Glomerular endothelial cell (primary cell): ENCODE results near the gene ADAMTSL1. TPM values are rescaled to one million over a fixed set of nuclear protein-coding genes. Genes with fewer than 3 reads are reported as not detected.

Source experiments
- DNase-seq: peaks from one replicate; pipeline ENCODE4 v3.0.0-alpha.2; 2011; ENCODE audit warnings: low read depth, low spot score; ENCODE audit errors: extremely low read depth
- total RNA-seq: library from RNA; depleted of rRNA; stranded (reverse); fragments of >200 nt; gene quantifications from 2 replicates; pipeline ENCODE4 v1.2.3, GENCODE V29; 2015

The ADAMTSL1 gene
- total RNA-seq, 1 donor from 2014 or later, result 17.2 TPM

DNA sequence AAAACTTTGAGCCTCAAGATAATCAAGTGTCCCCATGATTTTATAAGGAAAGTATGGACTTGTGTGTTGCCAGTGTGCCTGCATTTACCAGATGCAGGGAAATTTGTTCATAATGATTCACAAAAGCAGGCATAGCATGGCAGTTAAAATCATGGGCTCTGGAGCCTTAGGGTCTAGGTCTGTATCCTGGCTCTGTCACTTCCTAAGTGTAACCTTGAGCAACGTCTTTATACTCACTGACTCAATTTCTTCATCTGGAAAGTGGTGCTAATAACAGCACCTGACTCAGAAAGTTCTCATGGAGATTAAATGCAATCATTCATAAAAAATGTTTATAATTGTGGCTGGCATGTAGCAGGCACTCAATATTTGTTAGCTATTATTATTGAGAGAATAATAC lies 324.2 kb downstream of the ADAMTSL1 start:
- DNase-seq, result no peak

DNA sequence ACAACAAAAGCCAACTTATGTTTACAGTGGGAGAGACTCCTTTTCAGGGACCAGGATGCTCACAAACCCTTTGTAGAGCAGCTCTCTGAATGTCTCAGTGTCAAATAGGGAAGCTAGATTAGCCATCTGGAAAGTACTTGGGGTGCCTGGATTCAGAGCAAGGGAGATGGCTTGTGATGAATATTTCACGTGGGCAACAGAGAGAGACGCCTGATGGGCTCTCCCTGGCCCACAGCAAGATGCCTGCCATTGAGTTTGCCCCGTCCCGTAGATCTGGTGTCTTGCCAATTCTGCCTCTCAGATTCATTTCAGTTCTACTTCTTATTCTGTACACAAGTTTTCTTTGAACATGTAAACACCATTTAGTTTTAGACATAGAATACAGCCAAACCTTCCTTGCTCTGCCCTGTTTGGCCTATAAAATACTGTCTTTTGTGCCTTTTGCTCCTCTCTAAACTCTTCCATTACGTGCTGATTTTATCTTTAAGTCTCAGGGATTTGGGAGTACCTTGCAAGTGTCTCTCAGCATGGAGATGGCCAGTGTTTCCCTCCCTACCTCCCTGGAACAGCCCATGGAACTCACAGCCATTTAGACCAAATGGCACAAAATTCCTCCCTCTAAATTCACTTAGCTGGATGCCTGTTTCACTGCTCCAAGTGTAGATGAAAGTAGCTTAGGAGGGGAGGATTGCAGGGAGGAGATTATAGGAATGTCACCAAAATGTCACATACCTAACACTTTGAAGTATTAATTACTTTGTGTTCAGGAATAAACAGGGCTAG lies 324.7 kb downstream of the ADAMTSL1 start:
- no peak for DNase-seq

DNA sequence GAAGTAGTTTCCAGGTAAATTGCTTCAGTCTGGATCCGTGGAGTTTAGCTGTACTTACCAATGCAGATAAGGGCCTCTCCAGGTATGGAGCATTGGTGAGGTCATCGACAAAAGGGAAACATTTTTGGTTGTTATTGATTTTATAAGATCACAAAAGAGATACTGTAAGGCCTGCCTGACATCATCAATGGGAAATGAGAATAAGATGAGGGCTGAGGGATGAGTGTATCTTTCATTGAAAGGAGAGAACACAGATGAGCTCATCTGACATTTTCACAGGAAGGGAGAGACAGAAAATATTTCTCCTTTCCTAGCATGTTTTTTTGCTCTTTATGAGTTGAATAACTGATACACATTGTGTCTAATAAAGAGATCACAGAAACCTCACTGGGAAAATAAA lies 325.5 kb downstream of the ADAMTSL1 start:
- DNase-seq, result no peak

DNA sequence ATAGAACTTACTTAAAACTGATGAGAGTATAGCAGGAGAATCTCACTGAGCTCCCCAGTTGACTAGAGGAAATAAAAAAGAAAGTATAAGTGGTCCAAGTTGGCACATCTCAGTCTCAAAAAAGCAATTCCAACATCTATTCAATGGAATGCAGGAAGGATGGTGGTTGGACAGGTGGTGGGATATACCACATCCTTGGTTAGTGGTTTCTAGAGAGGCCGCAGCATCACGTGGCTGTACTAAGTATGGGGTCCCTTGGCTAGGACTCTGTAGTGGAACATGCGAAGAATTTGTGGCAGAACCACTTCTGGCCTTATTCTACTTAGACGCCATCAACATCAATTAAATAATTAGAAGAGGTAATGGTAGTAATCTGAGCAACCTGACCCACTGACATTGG lies 326.6 kb downstream of the ADAMTSL1 start:
- DNase-seq, result no peak

DNA sequence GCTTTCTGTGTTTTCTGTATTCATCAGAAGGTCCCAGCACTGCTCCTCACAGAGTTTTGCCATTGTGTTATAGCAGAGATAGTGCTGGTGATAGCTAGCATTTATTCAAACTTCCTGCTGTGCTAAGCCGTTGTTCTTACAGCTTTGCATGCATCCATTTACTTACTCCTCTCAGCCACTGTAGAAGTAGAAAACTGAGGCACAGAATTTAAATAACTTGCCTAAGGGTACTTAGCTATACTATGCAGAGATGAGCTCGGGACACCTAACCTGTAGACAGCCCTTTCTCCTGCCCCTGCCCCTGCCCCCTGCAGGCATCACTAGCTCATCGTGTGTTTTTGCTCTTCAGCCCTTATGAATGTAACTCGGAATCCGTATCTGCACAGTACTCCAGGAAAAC lies 331.4 kb downstream of the ADAMTSL1 start:
- no peak for DNase-seq

DNA sequence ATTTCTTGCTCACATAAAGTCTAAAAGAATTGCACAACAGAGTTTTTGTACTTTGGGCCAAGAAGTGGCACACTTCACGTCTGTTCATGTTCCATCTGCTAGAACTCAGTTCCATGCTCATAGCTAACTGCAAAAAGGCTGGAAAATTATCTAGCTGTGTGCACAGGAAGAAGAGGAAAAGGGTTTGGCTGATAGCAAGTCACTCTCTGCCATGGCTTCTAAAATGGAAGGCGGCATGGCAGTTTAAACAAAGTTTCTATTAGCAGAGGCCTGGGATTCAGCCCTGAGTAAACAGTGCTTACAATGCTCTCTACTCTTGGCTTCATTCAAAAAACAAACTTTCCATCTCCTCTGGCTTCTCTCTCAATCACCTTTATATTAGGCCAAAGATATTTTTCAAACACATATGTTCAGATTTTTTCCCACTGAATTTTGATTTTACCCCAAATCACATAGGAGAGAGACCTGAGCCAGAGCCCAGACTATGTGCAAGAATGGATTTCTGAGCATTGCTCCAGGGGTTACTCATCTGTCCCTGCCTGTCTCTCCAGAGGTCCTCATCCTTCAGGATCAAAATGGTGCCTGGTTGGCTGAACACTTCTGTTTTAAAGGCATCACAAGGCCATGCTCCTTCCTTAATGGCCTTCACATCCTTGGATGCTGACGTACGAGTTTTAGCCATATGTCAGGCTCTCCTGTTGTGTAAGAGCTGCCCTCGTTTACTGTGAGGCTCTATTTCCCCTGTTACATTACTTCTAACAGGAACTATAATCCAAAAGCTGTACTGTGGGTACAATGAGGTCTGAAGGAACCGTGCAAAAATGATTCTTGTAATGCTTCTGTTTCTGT lies 332.5 kb downstream of the ADAMTSL1 start:
- DNase-seq, result no peak

DNA sequence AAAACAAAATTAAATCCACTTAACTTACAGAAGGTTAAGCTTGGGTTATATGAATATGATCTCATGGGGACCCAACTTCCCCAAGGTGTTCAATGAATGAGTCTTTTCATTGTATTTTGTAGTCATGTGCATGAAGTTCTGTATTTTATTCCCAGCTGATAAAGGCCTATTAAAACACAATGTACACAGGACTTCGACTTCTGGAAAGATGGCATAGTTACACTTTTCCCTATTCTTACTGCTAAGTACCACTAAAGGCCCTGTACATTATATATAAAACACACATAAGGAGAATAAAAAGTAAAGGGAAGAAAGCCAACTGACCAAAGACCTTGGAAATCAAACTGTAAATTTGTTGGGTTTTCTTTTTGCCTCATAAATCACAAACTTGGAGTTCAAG lies 336.6 kb downstream of the ADAMTSL1 start:
- no peak for DNase-seq

DNA sequence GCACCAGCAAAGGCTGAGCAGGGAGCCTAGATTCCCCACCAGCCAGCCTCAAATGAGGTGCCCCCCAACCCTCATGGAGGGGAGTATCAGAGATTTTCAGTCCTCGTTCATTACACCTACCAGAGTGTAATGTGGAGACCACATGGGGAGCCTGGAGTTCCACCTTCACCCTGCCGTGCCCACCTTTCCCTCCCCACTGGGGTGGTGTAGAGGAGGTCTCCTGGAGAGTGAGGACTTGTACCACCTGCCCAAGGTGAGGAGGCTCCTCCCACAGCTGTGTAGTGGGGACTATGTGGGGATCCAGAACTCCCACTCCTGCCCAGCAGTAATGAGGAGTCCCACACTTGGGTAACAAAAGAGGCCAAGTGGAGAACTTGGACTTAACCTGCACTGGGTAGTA lies 337.2 kb downstream of the ADAMTSL1 start:
- no peak for DNase-seq

DNA sequence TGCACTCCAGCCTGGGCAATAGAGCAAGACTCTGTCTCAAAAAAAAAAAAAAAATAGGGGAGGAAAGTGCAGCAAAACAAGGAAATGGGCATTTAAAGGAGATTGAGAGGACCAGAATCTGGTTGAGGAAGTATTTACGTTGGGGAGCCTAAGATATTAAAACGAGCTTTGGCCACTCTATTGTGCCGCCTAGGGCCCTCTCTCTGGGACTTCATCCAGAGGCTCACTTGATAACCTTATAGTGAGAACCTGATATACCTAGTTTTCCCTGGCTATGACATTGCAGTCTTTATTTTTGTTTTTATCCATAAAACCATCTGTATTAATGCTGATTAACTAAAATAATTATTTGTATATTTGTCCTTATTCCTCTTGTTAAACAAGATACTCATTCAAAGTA lies 345.5 kb downstream of the ADAMTSL1 start:
- no peak for DNase-seq

DNA sequence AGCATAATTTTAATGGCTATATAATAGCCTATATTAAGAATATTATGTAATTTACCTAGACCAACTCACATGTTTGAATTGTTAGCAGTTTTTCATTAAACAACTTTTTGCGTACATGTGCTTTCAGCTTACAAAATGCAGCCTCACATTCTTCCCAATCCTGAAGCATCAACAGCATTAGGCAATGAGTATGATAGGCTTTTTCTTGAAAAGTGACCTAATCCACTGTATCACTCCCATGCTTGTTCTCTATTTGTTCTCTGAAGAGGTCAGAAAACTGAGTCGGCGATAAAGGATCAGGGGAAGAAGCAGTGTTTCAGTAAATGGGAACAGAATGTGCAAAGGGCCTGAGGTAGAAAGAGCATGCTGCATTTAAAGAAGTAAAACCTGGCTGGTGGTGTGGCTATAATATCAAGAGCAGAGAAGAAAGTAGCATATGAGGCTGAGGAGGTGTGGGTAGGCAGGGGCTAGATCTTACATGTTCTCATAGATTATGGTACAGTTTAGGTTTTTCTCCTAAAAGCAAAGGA lies 346.7 kb downstream of the ADAMTSL1 start:
- no peak for DNase-seq

DNA sequence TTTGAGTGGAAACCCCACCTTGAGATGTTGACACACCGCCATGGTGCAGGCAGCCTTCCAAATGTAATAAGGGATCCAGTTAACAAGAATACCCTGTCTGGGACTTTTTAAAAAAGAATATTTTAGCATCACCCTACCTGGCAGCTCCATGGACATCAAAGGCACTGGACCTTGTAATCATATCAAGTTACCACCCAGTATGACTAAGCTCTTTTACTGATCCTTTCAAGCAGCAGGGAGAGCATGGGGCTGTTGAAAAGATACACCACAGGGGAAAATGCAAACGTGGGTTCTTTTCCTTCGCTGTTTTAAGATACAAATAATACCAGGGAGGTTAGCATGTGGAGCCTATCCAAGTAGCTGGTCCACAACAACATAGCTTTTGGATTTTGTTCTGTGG lies 347.8 kb downstream of the ADAMTSL1 start:
- DNase-seq, result no peak

DNA sequence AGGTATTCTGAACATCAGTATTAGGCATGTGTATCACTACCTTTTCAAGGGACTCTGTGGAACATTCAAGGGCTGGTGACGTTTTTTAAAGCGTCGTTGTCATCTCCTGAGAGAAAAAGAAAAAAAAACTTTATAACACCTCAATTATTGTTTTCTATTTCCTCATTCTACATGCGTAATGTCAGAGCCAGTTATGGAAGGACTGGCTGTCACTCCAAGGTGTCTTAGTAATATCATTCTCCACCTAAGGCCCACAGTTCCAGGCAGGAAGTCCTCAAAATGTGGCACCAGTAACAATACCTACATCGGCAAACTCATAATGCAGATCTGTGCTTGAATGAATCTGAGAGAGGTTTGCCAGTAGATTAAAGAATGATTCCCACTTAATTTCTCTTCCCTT lies 348.9 kb downstream of the ADAMTSL1 start:
- no peak for DNase-seq

DNA sequence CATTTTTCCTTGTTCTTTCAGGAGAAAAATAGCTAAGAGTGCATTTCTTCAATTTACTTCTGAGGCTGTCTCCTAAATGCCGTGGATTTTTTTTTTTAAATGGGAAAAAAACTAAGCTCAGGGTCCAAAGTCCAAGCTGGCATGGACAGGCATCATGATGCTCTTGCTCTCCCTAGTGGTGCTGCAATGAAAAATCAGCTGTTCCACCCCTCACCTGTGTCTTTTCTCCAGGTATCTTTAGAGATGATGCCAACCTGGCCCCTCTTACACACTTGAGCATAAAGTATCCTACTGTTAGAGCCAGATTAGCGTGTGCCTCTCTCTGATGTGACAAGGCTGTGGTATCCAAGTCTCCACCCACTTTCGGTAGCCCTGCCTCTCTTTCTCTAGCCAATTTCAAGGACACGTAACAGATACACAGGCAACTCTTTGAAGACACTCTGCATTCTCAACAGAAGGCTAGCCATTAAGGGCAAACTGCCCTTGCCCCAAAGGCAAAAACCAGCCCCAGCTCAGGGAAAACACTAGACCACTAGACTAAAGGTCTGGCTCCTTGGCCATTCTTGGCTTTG lies 350.2 kb downstream of the ADAMTSL1 start:
- no peak for DNase-seq

DNA sequence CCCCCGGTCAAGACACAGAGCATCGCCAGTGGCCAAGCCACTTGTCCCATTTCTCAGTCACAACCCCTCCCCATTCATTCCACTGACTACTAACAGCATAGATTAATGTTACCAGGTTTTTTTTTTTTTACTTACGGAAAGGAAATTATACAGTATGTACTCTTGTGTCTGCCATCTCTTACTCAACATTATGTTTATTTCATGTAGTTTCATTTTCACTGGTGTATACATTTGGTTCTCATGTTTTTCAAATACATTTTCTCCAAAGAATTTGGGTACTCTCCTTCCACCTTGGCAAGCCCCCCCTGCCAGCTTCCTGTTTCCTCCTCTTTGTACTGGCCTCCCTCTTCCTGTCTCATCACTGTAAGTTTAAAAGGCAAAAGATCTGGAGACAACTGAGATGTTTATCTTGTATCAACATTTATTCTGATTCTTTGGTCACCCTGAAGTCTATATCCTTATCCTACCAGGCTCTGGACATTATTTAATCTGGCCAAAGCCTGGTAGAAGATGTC lies 351.8 kb downstream of the ADAMTSL1 start:
- no peak for DNase-seq

DNA sequence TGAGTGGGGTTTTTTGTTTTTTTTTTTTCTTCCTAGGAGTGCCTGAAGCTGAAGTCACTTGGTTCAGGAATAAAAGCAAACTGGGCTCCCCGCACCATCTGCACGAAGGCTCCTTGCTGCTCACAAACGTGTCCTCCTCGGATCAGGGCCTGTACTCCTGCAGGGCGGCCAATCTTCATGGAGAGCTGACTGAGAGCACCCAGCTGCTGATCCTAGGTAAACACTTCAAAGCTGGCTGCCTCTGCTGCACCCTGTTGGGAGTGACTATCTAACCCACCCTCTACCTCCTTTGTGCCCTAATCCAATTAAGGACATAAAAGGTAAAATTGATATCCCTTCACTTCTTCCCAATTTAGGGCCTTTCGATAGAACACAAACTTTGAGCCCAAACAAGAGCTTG lies 352.3 kb downstream of the ADAMTSL1 start:
- no peak for DNase-seq

DNA sequence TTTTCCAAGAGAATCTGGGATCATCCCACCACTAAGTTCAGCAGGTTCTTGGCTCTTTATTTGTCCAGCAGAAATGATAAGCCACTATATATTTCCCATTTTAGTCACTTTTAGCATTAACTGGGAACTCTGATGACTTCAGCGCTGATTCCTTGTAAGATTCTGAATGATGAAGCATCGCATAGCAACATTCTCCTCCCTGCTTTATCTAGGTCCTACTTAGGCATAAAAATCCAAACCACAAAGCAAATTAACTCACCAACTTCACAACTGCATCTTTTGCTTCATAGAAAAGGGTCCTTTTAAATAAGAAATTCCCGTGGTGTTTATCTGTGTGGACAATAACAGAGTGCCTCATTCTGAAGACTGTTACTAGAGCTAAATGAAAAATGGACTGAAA lies 355.1 kb downstream of the ADAMTSL1 start:
- no peak for DNase-seq

DNA sequence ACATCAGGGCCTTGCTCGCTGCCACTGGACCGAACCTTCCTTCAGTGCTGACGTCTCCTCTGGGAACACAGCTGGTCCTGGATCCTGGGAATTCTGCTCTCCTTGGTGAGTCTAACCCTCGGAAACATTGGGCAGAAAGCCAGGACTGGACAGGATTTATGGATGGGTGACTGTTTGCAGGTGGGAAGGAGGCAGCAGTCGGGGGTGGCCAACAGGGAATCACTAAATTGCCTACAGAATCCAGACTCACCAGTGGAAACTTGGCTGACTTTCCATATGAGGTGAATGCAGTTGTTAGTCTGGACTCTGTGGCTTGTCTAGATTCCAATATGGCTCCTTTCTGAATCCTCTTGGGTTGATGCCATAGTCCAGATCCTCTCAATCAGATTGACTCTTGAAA lies 355.9 kb downstream of the ADAMTSL1 start:
- no peak for DNase-seq

DNA sequence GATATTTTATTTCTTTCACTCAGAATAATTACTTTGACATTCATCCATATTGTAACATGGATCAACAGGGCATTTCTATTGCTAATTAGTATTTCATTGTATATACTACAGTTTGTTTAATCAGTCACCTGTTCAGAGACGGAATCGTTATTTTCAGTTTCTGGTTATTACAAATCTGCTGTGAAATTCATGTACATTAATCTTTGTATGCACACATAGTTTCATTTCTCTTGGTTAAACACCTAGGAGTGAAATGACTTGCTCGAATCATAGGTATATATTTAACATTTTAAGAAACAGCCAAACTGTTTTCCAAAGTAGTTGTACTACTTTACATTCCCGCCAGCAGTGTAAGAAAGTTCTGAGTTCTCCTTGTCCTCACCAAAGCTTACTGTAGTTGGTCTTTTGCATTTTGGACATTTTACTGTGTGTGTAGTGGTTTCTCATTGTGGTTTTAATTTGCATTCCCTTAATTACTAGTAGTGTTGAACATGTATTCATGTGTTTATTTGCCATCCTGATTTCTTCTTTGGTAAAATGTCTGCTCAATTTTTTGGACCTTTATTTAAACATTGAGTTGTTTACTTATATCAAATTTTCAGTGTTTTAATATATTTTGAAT lies 360.9 kb downstream of the ADAMTSL1 start:
- no peak for DNase-seq

DNA sequence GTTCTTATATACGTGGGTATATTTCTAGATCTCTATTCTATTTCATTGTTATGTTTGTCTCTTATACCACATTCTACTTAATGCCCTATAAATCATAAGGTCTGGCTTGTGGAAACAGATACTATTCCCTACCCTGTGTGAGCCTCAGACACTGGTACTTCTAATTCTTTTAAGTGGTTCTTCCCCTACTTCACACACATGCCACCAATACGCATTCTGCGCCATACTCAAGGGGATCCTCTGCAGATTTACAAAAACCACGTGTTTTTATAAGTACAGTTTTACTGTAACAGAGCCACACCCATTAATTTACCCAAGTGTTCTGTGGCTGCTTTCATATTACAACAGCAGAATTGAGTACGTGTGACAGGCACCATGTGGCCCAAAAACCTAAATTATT lies 363.4 kb downstream of the ADAMTSL1 start:
- DNase-seq, result no peak

DNA sequence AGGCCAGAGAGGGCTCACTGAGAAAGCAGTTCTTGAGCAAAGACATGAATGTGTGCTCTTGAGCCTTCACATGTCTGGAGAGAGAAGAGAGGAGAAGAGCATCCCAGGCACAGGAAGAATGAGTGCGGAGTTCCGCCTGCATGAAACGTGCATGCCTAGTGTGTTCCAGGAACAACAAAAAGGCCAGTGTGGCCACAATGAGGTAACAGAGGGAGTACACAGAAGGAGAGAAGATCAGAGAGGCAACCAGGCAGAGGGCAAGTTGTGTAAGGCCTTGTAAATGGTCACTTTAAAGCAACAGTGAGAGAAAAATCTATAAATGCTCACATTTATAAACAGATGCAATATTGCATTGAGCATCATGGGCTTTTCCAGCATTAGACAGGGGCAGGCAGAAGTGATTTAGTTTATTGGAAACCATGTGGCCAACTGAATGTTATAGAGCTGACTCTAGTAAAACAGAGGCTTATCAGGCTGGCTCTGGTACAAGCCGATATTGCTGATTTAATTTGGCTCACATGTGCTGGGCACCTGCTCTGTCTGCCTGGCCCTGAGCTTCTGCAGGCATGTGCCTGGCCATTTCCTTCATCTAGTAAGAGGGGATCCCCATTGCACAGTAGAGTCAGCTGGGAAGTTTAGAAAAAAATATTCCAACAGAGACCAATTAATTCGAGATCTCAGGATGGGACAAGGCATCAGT lies 373.8 kb downstream of the ADAMTSL1 start:
- DNase-seq, result no peak
